ENCODE data around the gene CCDC136.
A peak's percentile ranks its signal among the peaks of the same experiment; 100 is the strongest.

The CCDC136 gene

DNA sequence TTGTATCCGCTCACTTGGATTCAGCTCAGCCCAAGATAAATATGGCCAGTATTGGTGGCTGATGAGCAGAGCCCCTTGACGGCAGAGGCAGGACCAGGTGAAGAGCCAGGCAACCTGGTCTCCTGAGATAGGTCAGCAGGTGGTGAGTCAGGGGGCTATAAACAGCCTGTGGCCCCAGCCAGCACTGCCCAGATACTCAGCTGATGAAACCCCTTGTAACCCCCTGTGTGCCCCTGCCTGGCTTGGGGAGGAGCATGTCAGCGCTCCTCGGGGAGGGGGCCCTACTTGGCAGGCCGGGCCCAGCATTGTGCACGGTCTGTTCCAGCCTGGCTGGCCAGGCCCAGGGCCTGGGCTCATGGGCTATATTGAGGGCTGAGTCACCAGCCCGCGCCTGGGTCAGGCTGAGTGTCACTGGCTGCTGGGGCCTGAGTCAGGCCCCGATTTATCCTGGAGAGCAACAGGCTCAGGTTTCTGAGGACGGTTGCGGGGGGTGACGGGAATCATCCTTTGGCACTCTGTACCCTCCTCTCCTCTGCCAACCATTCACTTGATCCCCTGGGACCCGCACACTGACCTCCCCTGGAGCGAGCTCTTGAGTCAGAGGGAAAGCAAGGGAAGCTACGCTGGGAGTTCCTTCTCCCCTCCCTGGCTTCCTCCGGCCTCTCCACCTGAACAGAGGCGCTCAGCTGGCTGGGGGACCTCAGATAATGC lies 35.6 kb downstream of the CCDC136 start:
- Histone ChIP-seq H3K4me1 (ENCODE audit: control insufficient read depth, insufficient read depth, low read length) (peaks cover 31% of the 10 kb centered on the region), H3K9ac (ENCODE audit: low read length) (peak overlapping the region; percentile 61), H3K9me3 (ENCODE audit: control insufficient read depth, insufficient read depth, low read depth, low read length) (no peaks in the 10 kb centered on the region), H3K4me3 (ENCODE audit: low read depth, low read length) (no peak overlapping the region), H3K27ac (ENCODE audit: low read depth, low read length) (no peak overlapping the region; the same call in 1 of the 2 replicates), H3K27me3 (ENCODE audit: control insufficient read depth, insufficient read depth, low read length) (peaks cover 18% of the 10 kb centered on the region), H3K36me3 (ENCODE audit: control insufficient read depth, insufficient read depth, low read length) (no peaks in the 10 kb centered on the region)

DNA sequence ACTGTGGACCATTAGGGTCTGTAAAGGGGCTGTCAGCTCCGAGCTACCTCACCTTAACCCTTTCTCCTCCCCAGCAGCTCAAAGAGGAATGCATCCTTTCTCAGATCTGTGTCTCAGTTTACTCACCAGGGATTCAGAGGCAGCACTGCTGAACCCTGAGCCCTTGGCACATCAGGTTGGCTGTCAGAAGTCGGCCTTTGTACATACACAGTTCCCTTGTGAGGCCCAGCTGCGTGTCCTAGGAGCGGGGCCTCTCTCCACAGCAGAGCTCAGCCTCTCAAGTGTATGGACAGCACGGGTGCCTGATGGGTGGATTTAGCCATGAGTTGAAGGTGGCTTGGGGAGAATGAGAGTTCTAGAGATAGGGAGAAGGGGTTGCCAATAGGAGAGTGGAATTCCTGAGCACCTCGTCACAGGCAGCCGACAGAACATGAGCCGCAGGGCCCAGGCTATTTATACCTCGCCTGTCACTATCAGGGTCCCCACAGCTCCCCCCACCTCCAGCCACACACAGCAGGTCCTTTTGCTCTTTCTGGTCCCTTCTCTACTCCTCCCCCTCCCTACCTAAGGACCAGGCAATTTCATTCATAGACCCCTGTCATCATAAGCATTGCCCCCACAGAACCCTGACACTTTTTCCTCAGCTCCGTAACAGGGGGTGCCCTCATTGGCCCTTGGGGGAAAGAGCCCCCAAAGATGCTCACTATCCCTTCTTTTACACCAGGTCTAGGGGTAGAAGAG lies 36.4 kb downstream of the CCDC136 start:
- H3K9ac ChIP-seq (ENCODE audit: low read length) = peak overlapping the region; percentile 61
- H3K4me3 ChIP-seq (ENCODE audit: low read depth, low read length) = no peak overlapping the region
- peaks cover 18% of the 10 kb centered on the region for H3K27me3 ChIP-seq (ENCODE audit: control insufficient read depth, insufficient read depth, low read length)
- H3K4me1 ChIP-seq (ENCODE audit: control insufficient read depth, insufficient read depth, low read length) = peaks cover 38% of the 10 kb centered on the region
- no peaks in the 10 kb centered on the region for H3K36me3 ChIP-seq (ENCODE audit: control insufficient read depth, insufficient read depth, low read length)
- H3K27ac ChIP-seq (ENCODE audit: low read depth, low read length) = peak overlapping the region; percentile 51; the same call in 1 of the 2 replicates
- H3K9me3 ChIP-seq (ENCODE audit: control insufficient read depth, insufficient read depth, low read depth, low read length) = no peaks in the 10 kb centered on the region

DNA sequence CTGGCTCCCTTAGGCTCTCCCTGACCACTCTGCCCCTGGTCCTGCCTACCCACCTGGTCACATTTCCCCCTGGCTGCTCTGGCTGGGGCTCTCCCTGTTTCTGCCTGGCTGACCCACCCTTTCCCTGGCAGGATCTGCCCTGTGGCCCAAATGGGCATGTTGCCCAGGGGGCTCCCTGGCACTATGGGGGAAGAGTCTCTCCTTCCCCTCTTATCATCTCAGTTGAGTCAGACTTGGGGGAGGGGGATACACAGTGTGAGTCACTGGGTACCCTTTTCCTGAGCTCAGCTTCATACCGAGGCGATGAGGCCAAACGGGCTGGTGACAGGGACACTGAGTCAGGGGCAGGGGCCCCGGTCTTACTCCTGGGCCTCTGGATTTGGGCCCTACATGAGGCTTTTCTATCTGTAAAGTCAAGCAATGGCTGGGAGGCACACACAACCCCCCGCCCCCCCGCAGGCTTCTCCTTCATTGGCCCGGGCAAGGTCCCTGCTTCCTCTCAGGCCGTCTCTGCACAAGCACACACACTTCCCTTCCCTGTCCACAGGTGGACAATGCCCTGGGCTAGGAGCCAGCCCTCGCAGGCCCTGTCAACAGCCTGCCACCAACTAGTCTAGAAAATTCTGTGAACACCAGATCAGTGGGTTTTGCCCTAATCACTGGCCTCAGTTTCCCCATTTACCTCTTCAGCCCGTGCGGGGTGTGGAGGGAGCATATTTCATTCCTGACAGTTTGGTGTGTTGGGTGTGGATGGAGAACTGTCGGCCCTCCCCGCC lies 37.8 kb downstream of the CCDC136 start:
- Histone ChIP-seq H3K4me3 (ENCODE audit: low read depth, low read length) (peak overlapping the region; percentile 56), H3K4me1 (ENCODE audit: control insufficient read depth, insufficient read depth, low read length) (peaks cover 47% of the 10 kb centered on the region), H3K27me3 (ENCODE audit: control insufficient read depth, insufficient read depth, low read length) (peaks cover 18% of the 10 kb centered on the region), H3K9ac (ENCODE audit: low read length) (peak overlapping the region; percentile 65), H3K36me3 (ENCODE audit: control insufficient read depth, insufficient read depth, low read length) (peaks cover under 1% of the 10 kb centered on the region; the same call in 1 of the 2 replicates), H3K27ac (ENCODE audit: low read depth, low read length) (no peak overlapping the region), H3K9me3 (ENCODE audit: control insufficient read depth, insufficient read depth, low read depth, low read length) (no peaks in the 10 kb centered on the region)

DNA sequence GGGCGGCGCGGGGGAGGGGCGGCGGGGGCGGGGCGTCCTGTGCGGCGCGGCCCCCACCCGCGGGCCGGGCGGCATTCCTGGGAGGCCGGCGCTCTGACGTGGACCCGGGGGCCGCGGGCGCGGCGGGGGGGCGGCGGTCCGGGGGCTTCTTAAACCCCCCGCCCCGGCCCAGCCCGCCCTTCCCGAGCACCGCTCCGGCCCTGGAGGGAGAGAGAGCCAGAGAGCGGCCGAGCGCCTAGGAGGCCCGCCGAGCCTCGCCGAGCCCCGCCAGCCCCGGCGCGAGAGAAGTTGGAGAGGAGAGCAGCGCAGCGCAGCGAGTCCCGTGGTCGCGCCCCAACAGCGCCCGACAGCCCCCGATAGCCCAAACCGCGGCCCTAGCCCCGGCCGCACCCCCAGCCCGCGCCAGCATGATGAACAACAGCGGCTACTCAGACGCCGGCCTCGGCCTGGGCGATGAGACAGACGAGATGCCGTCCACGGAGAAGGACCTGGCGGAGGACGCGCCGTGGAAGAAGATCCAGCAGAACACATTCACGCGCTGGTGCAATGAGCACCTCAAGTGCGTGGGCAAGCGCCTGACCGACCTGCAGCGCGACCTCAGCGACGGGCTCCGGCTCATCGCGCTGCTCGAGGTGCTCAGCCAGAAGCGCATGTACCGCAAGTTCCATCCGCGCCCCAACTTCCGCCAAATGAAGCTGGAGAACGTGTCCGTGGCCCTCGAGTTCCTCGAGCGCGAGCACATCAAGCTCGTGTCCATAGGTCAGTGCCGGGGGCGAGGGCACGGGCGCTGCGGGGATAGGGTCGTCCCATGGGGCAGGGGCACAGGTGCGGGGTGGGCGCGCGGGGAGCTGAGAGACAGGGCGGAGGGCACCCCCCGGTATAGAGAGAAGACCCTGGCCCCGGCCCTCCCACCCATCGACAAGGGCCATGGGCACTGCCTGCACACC lies 38.7 kb downstream of the CCDC136 start, which contains the start of gene FLNC:
Gene FLNC, plus strand, starts transcription at position 176 of the 947 bp plus-strand sequence. Its CDS starts 232 bp downstream, at position 408.
- Histone ChIP-seq H3K4me1 (ENCODE audit: control insufficient read depth, insufficient read depth, low read length) (peaks cover 47% of the 10 kb centered on the region), H3K36me3 (ENCODE audit: control insufficient read depth, insufficient read depth, low read length) (peaks cover 7% of the 10 kb centered on the region; the same call in 1 of the 2 replicates), H3K4me3 (ENCODE audit: low read depth, low read length) (peak within 1 kb of the TSS; percentile 76), H3K9ac (ENCODE audit: low read length) (peak within 1 kb of the TSS; percentile 87), H3K9me3 (ENCODE audit: control insufficient read depth, insufficient read depth, low read depth, low read length) (no peaks in the 10 kb centered on the region), H3K27ac (ENCODE audit: low read depth, low read length) (peak within 1 kb of the TSS; percentile 26; the same call in 1 of the 2 replicates), H3K27me3 (ENCODE audit: control insufficient read depth, insufficient read depth, low read length) (peaks cover 18% of the 10 kb centered on the region)

DNA sequence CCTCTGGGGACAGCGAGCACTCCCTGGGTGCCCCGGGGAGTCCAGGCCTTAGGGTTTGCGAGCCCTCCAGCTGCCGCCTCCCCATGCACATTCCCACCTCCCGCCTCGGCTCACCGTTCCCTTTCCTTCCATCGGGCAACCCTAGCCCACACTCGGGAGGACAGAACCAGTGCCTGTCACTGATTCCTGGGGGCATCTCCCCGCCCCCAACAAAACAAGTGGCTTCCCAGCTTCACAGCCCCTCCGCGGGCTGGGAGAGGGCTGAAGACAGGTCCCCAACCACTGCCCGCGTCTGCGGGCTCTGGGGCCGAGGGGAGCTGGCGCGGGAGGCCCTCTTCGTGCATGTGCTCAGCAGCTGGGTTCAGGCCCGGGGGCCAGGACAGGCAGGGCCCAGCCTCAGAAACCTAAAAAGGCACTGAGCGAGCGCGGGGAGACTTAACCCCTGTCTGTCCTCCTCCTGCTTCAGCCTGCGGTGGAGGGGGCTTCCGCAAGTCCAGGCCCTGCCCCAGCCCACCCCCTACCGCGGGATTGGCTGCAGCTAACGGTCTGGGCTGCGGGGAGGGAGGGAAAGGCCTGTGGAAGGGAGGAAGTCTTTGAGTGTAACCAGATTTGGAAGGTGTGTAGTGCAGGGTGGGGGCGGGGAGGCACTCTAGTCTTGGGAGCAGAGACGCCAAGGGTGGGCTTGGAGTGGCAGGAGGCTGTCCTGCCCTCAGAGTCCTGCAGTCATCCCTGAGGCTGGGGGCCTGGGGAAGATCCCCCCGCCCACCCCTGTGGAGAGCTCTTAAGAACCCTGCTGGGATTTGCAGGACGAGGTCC lies 39.6 kb downstream of the CCDC136 start:
- peak overlapping the region; percentile 81 for H3K9ac ChIP-seq (ENCODE audit: low read length)
- H3K4me1 ChIP-seq (ENCODE audit: control insufficient read depth, insufficient read depth, low read length) = peaks cover 47% of the 10 kb centered on the region
- peak overlapping the region; percentile 26; the same call in 1 of the 2 replicates for H3K27ac ChIP-seq (ENCODE audit: low read depth, low read length)

DNA sequence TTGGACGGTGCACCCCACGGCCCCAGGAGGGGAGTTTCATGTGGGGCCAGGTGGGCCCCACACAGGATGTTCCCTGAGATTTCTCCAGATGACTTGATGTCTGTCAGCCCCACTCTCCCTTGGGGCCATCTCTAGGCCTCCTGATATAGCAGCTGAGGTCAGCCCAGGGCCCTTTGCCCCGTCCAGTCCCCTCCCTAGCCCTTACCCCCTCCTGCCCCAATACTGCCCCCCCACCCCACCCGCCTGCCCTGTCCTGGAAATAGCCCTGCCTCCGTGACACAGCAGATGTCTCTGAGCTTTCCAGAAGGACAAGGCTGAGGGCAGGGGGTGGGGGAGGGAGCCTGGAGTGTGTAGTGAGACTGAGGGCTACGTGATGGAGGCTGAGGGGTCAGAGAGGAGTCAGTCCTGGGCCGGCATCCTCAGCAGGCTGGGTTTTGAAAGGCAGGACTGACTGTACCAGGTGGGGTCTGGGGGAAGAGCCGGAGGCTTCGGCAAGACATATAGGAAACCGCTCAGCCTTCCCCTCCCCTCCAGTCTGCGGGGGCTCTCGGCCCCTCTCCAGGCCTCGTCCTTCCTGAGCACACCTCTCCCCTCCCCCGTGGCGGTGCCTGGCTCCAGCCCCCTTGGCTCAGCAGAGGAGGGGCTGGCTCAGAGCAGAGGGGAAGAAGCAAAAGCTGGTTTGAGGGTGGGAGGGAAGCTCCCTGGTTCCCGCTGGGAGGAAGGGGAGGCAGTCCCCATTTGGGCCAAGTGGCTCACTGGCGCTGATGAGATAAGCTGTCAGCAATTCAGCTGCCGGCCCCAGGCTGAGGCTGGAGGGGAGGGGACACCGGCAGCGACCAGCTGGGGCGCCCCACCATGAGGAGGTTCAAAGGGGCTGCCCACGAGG lies 40.5 kb downstream of the CCDC136 start:
- Histone ChIP-seq H3K27ac (ENCODE audit: low read depth, low read length) (peak overlapping the region; percentile 19; the same call in 1 of the 2 replicates), H3K36me3 (ENCODE audit: control insufficient read depth, insufficient read depth, low read length) (peaks cover 23% of the 10 kb centered on the region; the same call in 1 of the 2 replicates), H3K9me3 (ENCODE audit: control insufficient read depth, insufficient read depth, low read depth, low read length) (no peaks in the 10 kb centered on the region), H3K27me3 (ENCODE audit: control insufficient read depth, insufficient read depth, low read length) (peaks cover 18% of the 10 kb centered on the region), H3K9ac (ENCODE audit: low read length) (peak overlapping the region; percentile 81), H3K4me1 (ENCODE audit: control insufficient read depth, insufficient read depth, low read length) (peaks cover 42% of the 10 kb centered on the region), H3K4me3 (ENCODE audit: low read depth, low read length) (peak overlapping the region; percentile 76)

More for the DNA sequence above, 39.6 kb downstream of the CCDC136 start:
- Histone ChIP-seq H3K36me3 (ENCODE audit: control insufficient read depth, insufficient read depth, low read length) (peaks cover 16% of the 10 kb centered on the region; the same call in 1 of the 2 replicates), H3K9me3 (ENCODE audit: control insufficient read depth, insufficient read depth, low read depth, low read length) (no peaks in the 10 kb centered on the region), H3K27me3 (ENCODE audit: control insufficient read depth, insufficient read depth, low read length) (peaks cover 18% of the 10 kb centered on the region), H3K4me3 (ENCODE audit: low read depth, low read length) (peak overlapping the region; percentile 76)

DNA sequence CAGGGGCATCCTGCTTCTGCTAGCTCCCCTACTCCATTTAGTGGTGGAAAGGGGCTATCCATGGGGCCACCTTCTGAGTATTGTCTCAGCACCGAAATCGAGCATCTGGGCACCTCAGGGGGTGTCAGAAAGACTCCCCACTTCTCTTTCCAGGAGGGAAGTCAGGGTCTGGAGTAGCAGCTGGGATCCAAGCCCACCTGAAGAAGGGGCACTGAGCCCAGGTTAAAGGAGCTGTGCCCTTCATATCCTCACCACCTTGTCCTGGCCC lies 41.0 kb downstream of the CCDC136 start:
- Histone ChIP-seq H3K27me3 (ENCODE audit: control insufficient read depth, insufficient read depth, low read length) (peaks cover 18% of the 10 kb centered on the region), H3K9ac (ENCODE audit: low read length) (peak overlapping the region; percentile 62), H3K4me3 (ENCODE audit: low read depth, low read length) (peak overlapping the region; percentile 76), H3K36me3 (ENCODE audit: control insufficient read depth, insufficient read depth, low read length) (peaks cover 29% of the 10 kb centered on the region; the same call in 1 of the 2 replicates), H3K9me3 (ENCODE audit: control insufficient read depth, insufficient read depth, low read depth, low read length) (no peaks in the 10 kb centered on the region), H3K27ac (ENCODE audit: low read depth, low read length) (no peak overlapping the region; the same call in 1 of the 2 replicates), H3K4me1 (ENCODE audit: control insufficient read depth, insufficient read depth, low read length) (peaks cover 36% of the 10 kb centered on the region)

DNA sequence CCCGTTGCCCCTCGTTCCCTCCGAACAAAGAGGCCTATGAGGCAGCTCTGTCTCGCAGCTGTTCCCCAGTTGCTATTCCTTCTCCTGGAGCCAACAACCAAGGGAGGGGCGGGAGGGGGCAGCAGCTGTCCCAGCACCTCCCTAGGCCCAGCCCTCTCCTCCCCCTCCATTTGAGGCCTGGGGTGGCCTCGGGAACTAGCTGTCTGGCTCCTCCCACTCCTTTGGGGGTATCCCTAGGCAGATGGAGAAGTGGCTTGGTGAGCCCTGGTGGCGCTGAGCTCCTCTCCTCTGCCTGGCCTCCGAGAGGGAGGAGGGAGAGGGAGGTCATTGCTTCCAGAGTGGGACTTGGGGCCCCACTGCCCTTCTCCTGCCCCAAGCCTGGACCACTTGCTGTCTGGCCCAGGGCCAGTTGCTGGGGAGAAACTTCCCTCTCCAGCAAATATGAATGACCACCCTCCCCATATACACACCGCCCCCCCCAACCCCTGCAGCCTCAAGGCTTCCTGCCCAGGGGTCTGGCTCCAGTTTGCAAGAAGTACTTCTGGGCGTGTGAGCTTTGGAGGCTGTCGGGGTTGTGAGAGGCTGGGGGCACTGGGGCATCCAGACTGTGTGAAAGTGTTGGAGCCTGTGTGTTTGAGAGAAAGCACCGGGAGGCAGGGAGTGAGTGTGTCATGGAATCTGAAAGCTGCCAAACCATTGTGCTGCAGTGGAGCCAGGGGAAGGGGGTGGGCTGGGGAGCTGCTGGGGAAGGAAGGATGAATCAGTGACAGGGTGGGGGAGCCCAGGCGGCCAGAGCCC lies 41.6 kb downstream of the CCDC136 start:
- peaks cover 31% of the 10 kb centered on the region for H3K4me1 ChIP-seq (ENCODE audit: control insufficient read depth, insufficient read depth, low read length)

More for the DNA sequence above, 41.6 kb downstream of the CCDC136 start:
- peaks cover 18% of the 10 kb centered on the region for H3K27me3 ChIP-seq (ENCODE audit: control insufficient read depth, insufficient read depth, low read length)
- peak overlapping the region; percentile 76; the same call in 1 of the 2 replicates for H3K4me3 ChIP-seq (ENCODE audit: low read depth, low read length)
- peaks cover 34% of the 10 kb centered on the region; the same call in 1 of the 2 replicates for H3K36me3 ChIP-seq (ENCODE audit: control insufficient read depth, insufficient read depth, low read length)
- H3K9me3 ChIP-seq (ENCODE audit: control insufficient read depth, insufficient read depth, low read depth, low read length) = no peaks in the 10 kb centered on the region
- peak overlapping the region; percentile 62 for H3K9ac ChIP-seq (ENCODE audit: low read length)
- no peak overlapping the region for H3K27ac ChIP-seq (ENCODE audit: low read depth, low read length)

Measured in HUES6 (cell line).